Glomerular visceral epithelial cell (primary cell): Measurements from ENCODE around the gene IL17RB.
A peak's percentile ranks its signal among the peaks of the same experiment; 100 is the strongest.

ENCODE experiments used
- DNase-seq: peaks from one replicate; pipeline ENCODE4 v3.0.0-alpha.2; 2016; ENCODE audit errors: extremely low spot score

Gene IL17RB

DNA sequence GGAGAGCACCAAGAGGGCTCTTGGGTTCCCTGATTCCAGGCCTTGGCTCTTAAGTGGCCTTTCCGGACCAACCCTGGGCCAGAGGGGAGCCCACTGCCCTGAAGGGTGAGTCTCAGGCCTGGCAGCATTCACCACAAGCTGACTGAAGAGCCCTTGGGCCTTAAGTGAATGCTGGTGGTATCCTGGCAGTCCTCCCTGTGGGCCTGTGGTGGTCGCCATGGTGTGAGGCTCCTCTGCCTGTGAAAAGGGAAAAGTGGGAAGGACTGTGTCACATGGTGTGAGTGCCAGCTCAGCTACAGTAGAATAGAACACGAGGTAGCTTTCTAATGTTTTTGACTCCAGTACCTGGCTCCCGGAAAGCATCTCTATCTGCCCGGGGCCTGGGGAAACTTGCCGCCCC lies 15.4 kb upstream of the IL17RB start:
- no peak for DNase-seq

DNA sequence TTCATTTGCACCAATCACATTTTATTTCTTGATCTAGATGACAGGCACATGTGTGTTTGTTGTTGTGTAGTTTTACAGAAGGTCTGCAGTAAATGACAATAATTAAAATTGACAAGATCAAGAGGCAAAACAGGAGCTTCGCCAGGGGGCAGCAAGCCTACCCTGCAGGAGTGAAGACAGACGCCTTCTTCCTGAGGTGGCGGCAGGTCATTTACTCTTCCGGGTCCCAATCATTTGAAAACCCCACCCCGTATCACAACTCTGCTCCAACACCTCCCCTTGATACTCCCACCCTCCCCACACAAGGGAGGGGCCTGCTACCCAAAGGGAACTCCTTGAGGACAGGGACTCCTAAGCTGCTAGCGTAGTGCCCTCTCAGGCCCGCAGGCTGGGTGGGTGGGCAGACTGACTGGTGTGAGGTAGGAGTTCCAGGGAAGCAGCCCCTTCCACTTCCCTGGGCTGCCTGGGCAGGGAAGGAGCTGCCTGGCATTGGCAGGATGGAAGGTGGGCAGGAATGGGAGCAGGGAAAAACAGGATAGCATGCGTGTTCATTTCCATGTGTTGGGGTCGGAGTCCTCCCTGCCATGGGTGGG lies 13.2 kb upstream of the IL17RB start:
- no peak for DNase-seq

DNA sequence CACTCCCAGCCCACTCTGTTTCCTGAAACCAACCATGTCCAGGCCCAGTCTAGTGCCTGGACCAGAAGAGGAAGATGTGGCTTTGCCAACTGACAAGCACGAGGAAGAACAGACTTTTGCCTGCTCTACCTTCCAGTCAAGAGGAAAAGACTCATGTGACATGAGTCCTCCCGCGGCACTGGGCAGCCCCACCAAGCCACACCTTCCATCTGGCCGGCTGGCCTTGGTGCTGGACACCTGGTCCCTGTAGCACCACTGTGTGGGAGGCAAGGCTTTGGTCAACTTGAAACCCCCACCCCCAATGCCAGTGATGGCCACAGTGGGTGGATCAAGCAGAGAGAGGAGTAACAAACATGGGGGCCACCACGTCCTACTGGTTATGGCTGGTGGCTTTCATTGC lies 12.7 kb upstream of the IL17RB start:
- no peak for DNase-seq

DNA sequence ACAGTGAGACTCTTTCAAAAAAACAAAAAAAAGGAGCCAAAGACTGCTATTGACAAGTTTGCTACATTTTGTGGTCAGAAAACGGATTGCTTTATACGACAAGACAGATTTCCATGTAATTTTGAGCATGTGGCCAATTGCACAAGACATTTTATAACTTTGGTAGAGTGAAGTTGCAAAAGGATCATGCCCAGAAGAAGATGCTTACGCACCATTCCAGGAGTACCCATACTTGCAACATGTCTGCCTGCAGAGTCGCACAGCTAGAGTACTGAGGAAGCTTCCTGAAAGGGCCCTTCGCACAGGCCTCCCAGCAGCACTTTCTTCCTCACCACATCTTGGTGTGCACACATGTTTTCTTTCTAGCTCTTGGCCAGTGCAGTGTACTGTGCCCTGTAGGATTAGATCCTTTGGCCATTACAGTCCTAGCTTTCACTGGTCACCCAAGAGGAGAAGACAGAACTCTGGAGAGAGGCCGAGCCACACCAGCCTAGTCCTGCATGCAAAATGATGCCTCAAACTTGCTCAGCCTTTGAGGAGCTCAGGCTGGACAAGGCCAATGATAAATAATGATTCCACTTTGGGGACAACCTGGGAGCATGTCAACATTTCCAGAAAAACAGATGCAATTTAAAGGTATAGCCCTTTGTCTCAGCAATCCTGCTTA lies 11.8 kb upstream of the IL17RB start:
- DNase-seq, result no peak

DNA sequence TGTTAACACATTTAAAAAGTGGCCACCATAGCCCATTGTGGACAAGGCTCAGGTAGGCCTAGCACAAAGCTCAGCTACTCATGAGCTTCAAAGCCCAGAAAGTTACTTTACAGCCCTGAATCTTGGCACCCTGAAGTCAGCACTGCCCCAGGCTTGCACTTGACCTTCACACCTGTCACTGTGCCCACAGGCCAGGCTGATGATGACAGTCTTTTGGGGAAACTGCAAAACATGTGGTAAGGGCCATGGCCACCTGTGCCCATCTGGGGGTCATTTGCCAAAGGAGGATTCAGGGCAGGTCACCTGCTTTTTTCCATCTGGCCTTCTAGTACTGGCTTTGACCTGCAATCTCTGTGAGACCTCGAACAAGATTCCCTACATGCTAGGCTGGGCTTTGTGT lies 11.1 kb upstream of the IL17RB start:
- DNase-seq, result no peak

DNA sequence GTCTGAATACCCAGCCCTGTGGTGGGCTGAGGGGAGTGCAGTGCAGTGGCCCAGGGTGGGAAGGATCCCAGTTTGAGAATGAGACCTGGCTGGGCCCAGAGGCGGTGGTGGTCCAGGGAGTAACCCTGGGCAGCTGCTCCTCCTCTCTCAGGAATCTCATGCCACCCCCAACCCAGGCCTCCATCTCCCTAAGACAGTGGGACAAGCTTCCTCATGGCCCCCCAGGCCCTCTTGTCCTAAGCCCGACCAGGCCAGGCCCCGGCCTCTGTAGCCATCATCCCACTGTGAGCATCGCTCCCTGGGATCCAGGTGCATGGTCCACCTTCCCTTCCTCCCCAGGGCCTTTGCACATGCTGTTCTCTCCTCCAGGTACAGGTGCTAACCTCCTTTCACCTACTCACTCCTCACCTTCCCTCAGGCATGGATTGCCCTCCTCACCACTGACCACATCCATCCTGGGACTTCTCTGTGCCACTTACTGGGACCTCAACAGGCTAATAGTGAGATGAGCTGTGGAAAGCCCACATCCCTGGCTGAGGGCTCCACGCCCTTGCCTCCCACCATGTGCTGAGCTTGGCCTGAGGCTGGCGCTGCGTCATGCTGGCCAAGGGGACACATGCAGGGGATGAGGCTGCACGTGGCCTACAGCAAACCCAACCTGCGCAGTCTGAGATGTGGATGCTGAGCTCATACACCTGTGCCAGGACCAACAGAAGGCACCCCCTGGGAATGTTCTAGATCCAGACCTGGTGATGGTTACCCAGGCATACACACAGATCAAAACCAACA lies 10.1 kb upstream of the IL17RB start:
- no peak for DNase-seq

DNA sequence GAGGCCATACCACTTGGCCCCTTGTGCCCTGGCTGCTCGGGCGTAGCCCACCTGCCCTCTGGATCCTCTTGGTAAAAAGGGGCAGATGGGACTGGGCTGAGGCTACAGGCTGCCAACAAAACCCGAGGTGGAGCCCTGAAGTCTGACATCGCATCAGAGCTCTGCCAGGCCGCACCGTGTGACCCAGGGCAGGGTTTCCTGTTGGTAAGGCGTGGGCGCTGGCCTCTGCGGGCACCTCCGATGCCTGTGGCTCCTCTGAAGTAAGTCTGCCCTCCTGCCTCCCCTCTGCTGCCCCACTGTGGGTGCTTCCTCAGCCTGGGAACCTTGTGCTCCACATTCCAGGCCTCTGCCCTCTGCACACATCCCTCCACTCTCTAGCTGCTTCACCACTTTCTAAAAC lies 9.0 kb upstream of the IL17RB start:
- DNase-seq, result no peak

DNA sequence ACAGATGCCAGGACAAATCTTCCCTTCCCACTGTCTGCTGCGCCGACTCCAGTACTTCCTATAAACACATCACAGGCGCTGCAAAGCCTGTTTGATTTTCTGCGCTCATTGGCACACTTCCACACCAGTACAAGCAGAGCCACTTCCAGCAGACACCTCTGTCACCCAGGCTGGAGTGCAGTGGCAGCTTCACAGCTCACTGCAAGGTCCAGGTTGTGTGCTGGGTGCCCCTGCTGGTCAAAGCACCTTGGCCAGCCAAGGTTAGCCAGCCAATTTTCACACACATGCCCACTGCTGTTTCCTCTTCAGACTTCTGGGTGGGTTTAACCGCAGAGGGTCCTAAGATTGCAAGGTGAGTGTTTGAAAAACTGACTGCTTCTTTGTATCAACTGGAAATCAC lies 5.1 kb upstream of the IL17RB start:
- no peak for DNase-seq

DNA sequence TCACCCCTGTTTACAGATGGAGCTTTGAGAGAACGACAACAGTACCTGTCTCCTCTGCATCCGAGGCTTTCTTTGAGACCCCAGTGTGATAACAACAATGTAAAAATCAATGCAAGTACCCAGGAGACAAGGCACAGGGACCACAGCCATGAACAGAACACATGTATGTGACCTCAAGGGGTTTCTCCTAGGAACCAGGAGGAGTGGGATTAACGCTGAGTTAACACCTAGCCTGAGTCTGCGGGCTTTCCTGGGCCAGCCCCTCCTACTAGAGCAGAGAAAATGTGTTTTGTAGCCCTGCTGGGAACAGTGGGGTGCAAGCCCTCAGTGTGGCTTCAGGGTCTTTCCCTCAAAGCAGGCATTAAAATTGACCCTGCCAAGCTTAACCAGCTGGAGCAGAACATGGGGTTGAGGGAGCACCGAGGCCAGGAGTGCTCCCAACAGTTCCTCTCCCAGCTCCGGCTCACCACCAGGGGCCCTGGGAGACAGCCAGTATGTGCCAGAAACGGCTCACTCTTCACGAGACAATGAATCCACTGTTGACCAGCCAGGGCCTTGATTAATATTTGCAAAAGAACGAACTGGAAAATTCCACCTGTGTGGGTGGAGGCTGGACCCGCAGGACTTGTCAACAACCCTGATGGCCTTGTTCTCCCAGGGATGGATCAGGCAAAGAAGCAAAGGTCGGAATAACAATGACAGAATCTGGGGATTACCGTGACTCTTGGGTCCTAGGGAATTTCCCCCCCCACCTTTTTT lies 3.8 kb upstream of the IL17RB start:
- no peak for DNase-seq

DNA sequence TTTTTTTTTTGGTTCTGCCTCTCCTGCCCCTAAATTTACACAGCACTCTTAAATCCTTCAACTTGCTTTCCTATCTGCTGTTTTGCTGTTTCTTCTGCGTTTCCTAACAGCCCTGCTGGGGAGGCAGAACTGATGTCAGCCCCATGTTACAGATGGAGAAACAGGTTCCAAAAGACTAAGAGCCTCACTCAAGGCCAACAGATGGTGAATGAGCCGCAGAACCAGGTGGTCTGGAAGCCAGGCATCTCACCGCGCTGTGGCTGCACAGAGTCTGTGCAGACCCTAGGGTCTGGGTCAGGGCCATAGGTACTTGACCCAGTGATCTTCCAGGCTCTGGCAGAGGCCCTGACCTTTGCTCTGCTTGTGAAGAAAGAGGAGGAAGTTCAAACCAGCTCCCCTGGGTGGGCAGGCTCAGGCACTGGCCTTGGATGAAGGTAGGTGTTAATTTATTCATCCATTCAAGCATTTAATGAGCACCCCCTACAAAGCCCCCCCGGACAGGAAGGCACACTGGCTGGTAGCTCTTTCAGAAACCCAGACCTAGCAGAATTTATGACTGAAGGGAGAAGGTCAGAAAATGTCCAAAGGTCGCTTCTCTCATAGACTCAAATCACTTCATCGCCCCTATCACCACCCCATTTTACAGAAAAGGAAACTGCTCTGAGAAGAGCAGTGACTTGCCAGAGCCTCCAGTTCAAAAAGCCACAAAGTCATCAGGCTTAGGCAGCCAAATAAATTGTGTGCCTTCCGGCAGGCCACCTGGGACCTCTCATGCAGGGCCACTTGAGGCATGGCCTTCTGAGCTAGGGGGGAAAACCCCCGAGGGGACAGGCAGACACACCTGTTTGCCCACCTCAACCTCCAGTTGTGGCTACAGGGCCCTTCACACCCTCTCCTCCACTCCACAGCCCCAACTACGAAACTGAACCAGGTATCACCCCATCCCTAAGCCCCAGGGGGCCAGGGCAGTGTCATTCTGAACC lies 2.9 kb upstream of the IL17RB start:
- no peak for DNase-seq

DNA sequence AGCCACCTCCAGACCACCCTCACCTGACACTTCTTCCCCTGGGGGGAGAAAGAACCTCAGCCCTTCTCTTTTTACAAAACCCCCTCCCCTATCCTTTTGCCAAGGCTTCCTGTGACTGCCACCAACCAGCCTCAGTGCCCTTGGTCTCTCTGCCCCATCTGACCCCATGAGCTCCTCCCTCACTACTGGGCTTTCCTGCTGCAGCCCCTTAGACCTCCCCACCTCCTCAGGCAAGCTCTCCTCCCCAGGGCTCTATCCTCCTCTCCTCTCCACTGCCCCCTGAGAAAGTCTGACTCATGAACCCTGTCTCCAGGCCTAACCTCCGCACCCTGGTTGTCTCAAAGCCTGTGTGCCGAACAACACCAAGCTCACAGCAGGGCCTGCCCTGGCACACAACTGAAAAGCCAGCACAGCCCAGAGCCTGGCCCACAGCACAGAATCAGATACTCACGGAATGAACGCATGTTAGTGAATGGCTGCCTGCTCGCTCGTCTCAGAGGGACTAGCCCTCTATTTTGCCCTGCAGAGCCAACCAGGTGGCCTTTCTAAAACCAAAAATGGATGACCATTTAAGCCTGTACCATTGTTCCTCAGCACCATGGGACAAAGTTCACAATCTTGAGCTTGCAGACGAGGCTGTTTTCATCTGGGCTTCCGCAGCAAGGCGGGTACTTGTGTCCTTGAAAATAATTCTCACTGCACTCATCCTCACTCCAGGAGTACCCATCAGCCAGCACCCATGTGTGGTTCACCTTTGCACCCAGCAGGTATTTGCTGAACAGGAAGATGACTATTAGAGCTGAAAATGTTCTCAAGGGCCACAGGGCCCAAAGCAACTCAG lies 1.9 kb upstream of the IL17RB start:
- DNase-seq, result no peak

DNA sequence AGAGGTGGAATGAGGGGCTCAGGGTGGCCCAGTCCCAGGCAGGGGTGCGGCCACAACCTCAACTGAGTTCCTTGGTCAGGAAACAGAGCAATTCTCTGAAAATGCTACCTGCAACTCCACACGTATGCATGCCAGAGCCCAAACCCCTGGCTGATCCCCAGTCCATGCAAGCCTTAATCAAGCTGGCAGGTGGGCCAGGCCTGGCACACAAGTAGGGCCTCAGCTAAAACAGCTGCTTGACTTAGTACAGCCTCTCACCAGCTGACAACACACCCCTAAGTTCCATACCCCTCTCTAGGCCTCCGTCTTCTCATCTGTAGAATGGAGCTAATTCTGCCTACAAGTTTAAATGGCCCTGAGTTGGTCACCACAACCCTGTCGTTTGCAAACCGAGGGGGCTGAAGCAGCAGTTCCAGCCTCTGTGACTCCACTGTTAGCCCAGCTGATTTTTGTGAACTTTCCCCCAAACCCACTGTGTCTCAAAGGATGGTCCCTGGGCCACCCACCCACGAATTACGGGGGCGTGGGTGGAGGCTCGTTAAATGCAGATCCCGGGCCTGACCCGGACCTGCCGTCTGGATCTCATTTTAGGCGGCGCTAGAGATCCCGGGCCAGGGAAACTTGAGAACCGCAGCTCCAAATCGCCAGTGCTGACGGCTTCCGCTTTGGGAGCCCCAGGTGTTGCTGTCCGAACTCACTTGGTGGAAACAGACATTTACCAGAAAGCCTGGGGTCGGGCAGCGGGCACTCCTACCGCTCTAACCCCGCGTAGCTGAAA lies 1.1 kb upstream of the IL17RB start:
- DNase-seq, result peak; percentile 27

DNA sequence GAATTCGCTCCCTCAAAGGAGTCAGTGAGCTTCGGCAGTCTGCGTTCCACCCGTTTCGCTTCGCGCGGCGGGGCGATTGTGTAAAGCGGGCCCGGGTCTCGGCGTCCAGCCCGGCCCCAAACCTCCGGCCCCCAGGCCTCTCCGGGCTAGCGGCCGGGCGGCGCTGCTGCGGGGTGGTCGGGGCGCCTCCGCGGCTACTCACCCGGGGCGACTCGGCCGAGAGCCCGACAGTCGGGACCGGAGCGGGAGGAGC lies 561 bp upstream of the IL17RB start:
- no peak for DNase-seq

DNA sequence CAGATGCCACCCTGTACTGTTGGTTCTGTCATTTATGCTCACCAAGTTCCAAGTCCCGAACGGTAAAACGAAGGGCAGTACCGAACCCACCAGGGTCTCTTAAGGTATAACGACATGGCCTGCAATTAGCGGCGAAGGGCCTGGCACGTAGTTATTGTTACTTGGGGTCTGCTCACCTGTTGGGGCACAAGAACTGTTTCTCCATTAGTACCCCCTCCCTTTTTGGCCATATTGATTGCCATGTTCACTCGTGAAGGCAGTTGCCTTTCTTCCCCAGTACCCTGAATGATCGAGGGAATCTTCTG lies 435 bp downstream of the IL17RB start:
- DNase-seq, result no peak

DNA sequence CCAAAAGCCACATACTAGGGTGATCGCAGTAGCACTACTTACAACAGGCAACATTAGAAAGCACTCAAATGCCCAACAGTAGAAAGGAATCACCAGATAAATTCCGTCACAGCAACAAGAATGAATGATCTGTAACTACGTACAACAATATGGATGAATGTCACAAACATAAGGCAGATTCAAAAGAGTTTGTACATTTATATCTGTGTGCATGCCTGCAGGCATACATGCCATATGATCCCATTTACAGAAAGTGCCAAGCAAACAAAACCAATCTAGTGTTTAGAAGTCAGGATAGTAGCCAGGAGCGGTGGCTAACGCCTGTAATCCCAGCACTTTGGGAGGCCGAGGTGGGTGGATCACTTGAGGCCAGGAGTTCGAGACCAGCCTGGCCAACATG lies 3.5 kb downstream of the IL17RB start:
- no peak for DNase-seq

DNA sequence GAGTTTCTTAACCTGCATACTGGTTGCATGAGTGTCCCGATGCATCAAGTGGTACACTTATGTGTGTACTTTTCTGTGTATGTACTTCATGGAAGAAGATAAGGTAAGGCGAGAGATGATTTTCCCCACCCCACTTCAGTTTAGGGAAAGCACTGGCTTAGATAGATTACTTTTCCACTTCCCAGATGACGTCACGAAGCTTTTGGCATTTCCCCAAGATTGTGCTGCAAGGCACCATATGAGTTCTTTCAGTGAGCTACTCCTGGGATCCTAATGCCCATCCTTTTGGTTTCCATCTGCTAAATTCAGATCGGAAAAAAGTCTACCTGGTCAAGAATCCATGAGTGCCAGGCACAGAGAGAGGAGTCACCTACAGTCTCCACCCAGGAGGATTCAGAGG lies 4.5 kb downstream of the IL17RB start:
- DNase-seq, result no peak

DNA sequence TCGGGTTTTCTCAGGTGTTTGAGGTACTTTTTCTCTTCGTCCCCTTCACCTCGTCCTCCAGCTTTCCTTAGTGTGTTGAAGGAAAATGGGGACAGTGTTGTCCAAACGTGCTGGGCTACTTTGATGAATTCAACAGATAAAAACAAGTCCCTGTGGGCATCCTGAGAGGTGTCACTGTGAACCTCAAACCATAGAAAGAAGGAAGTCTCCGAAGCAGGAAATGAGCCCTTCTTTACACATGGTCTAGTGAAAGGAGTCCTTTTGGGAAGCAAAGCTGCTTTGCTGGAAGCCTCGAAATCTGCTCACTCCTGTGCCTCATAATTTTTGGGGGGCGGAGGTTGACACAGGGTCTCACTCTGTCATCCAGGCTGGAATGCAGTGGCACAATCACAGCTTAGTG lies 10.6 kb downstream of the IL17RB start:
- DNase-seq, result no peak

DNA sequence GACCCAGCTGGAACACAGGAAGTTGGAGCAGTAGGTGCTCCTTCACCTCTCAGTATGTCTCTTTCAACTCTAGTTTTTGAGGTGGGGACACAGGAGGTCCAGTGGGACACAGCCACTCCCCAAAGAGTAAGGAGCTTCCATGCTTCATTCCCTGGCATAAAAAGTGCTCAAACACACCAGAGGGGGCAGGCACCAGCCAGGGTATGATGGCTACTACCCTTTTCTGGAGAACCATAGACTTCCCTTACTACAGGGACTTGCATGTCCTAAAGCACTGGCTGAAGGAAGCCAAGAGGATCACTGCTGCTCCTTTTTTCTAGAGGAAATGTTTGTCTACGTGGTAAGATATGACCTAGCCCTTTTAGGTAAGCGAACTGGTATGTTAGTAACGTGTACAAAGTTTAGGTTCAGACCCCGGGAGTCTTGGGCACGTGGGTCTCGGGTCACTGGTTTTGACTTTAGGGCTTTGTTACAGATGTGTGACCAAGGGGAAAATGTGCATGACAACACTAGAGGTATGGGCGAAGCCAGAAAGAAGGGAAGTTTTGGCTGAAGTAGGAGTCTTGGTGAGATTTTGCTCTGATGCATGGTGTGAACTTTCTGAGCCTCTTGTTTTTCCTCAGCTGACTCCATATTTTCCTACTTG lies 11.9 kb downstream of the IL17RB start:
- DNase-seq, result no peak

DNA sequence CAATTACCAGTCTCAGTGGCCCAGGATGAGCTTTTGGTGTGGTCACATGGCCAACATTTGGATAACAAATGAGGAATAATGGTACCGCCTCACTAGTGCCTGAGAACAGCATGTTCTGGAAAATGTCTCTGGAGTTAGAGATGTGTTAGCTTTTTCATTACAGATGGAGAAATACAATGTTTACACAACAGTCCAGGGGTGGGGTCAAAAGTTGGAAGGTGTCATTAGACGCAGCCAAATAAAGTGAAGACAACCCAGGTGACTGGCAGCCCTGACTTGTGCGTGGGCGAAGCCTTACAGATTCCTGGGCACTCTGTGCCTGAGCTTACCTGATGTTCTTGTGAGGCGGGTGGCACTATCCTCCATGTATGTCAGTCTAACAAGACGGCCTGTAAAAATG lies 12.8 kb downstream of the IL17RB start:
- DNase-seq, result no peak

DNA sequence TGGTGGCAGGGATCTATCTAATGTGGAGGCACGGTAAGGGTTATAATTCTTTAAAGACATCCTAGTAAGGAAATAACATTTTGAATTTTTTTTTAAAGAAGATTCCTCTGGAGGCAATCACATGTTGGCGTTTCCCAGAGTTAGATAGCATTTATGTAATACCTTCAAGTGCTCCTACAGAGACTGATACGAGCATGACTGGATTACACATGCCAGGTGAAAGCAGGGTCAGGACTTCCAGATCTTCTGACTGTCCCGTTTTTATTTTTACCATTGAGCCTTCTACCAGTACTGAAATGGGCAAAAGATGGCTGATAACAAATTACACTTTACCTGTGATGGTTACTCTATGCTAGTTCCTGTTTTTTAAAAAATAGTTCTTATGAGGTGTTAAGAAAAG lies 13.8 kb downstream of the IL17RB start:
- DNase-seq, result no peak
